Measurements from ENCODE around the gene TSPAN9. TPM values are rescaled to one million over a fixed set of nuclear protein-coding genes. Genes with fewer than 3 reads are reported as not detected.

Gene TSPAN9
- total RNA-seq, 1 donor from 2014 or later = 81.2 TPM

DNA sequence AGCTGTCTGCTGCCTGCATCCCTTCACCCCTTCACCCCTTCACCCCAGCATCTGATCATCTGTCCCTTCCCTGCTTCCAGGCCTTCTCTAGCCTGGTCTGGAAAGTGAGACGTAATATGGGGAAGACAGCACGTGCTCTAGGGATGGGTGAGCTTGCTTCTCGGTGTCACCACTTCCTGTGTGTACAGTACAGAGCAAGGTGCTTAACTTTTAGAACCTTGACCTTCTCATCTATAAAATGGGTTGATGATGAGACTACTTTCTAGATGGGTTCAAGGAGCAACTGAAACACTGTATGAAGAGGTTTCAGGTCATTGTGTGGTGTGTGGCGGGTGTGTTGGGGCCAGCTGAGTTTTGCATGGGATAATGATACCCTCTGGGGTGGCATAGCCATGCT lies 140.5 kb downstream of the TSPAN9 start:
- Histone ChIP-seq H3K4me3 (no peak overlapping the region), H3K36me3 (no peaks in the 10 kb centered on the region), H3K27ac (no peak overlapping the region), H3K9me3 (no peaks in the 10 kb centered on the region), H3K4me1 (peaks cover 25% of the 10 kb centered on the region), H3K27me3 (no peaks in the 10 kb centered on the region)
- DNase-seq (no peak), ATAC-seq (no peak)
- intact Hi-C loops (cut with DNase I) = no loop called here
- TF ChIP-seq, protein P1, sequence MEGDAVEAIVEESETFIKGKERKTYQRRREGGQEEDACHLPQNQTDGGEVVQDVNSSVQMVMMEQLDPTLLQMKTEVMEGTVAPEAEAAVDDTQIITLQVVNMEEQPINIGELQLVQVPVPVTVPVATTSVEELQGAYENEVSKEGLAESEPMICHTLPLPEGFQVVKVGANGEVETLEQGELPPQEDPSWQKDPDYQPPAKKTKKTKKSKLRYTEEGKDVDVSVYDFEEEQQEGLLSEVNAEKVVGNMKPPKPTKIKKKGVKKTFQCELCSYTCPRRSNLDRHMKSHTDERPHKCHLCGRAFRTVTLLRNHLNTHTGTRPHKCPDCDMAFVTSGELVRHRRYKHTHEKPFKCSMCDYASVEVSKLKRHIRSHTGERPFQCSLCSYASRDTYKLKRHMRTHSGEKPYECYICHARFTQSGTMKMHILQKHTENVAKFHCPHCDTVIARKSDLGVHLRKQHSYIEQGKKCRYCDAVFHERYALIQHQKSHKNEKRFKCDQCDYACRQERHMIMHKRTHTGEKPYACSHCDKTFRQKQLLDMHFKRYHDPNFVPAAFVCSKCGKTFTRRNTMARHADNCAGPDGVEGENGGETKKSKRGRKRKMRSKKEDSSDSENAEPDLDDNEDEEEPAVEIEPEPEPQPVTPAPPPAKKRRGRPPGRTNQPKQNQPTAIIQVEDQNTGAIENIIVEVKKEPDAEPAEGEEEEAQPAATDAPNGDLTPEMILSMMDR (IDR thresholded peaks at IDR 0.05) = no peak

DNA sequence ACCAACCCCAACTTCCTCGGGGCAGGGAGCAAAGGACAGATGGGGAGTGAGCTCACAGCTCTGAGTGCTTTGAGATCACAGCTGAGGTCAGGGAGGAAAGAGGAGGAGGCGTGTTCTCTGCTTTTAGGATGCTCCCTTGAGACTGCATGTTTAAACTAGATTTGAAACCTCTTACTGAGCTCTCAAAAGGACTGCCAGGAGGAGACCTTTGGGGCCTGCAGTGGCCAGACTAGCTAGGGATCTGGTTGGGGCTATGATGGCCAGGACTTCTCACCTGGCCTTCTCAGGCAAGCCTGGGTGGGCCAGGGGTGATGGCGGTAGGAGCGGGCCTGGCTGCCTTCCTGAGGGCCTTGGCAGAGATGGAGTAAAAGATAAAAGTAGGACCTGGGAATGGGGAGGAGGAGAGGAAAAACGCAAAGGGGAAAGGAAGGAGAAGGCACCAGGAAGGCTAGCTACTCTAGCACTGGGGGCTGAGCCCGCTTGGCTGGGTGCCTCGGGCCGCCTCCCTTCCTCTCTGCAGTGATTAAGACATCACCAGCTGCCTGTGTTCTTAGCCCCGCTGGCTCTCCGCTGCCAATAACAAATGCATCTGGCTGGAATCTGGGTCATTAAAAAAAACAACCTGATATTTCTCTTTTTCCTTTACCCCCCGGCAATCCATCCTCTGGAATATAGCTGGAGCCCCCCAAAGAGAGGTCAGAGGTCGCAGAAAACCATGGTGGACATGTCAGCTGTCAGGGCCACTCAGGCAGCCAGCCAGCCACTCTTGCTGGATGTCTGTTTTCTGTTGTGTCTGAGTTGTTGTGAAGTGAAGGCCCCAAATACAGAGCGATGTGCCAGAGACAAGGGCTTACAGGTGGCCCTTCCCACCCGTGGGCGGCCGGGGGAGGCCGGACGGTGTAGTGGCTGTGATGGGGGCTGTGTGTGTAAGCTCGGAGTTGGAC lies 141.3 kb downstream of the TSPAN9 start:
- no peak for DNase-seq
- peak overlapping the region; percentile 47 for H3K27ac ChIP-seq
- ATAC-seq = peak; percentile 51

DNA sequence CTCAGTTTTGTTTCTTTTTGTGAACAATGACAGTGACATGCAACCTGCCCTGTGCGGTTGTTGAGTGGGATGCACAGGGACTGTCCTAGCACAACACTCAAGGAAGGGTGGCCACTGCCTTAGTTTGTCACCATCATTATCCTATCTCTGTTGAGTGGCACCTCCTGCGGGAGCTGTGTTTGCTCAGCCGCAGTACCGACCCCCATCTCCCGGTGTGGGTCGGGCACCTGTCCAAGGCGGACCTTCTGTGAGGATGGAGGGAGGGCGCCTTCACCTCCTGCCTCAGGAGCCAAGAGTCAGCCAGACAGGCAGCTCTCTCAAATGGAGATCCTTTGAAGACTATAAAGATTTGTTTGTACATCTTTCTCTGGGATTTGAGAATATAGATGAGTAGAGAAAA lies 142.1 kb downstream of the TSPAN9 start:
- Histone ChIP-seq H3K27me3 (no peaks in the 10 kb centered on the region), H3K4me3 (no peak overlapping the region), H3K4me1 (peaks cover 25% of the 10 kb centered on the region), H3K27ac (peak overlapping the region; percentile 25), H3K9me3 (no peaks in the 10 kb centered on the region), H3K36me3 (no peaks in the 10 kb centered on the region)
- DNase-seq = no peak
- TF ChIP-seq, protein P1 (IDR thresholded peaks at IDR 0.05) = no peak
- ATAC-seq = no peak
- intact Hi-C loops (cut with DNase I) = no loop called here

More for the DNA sequence above, 141.3 kb downstream of the TSPAN9 start:
- TF ChIP-seq, protein P1 (IDR thresholded peaks at IDR 0.05) = no peak
- Histone ChIP-seq H3K36me3 (no peaks in the 10 kb centered on the region), H3K9me3 (no peaks in the 10 kb centered on the region), H3K4me1 (peaks cover 25% of the 10 kb centered on the region), H3K27me3 (no peaks in the 10 kb centered on the region), H3K4me3 (no peak overlapping the region)
- intact Hi-C loops (cut with DNase I) = no loop called here

DNA sequence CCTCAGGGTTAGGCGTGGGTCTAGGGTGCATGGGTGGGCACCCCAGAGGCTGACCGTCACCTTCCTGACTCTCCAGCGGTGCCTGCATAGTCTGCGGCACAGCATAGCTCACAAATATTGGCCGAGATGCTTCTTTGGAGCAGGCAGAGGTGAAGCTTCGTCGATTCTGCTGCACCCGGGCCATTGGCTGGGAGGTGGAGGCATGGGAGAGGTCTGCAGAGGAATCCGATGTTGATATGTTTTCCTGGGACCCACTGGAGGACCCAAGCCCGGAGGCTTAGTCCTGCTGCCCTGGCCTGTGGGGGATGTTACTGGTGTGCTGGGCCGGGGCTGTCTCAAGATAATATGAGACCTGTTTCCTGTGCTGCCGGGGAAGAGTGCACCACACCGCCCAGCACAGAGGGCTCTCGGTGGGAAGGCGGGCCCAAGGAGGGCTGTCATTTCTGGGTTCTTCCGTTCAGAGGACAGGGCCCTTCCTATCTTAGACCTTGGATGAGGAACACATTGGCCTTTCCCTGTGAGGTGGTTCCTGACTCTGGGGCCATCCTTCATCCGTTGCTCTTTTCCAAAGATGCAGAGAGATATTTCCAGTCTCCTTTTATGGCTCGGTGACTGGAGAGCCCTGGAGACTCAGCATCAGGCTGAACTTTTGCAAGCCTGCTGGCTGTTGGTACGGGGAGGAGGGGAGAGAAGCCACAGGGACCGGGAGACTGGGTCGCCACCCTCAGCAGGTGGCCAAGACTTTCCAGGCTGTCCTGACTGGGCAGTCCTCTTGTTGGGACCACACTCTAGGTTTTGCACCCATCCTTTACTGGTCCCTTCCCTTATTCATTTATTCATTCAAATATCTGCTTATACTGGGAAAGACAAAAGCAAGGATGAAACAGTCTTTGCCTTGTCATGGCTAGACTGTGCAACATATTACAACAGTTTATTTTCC lies 143.5 kb downstream of the TSPAN9 start:
- TF ChIP-seq, protein P1 (IDR thresholded peaks at IDR 0.05) = no peak
- intact Hi-C loops (cut with DNase I) = no loop called here
- DNase-seq (no peak), ATAC-seq (peak; percentile 7)
- H3K36me3 ChIP-seq = no peaks in the 10 kb centered on the region
- H3K27ac ChIP-seq = peak overlapping the region; percentile 26
- H3K27me3 ChIP-seq = no peaks in the 10 kb centered on the region
- no peaks in the 10 kb centered on the region for H3K9me3 ChIP-seq
- peaks cover 29% of the 10 kb centered on the region for H3K4me1 ChIP-seq
- H3K4me3 ChIP-seq = no peak overlapping the region

DNA sequence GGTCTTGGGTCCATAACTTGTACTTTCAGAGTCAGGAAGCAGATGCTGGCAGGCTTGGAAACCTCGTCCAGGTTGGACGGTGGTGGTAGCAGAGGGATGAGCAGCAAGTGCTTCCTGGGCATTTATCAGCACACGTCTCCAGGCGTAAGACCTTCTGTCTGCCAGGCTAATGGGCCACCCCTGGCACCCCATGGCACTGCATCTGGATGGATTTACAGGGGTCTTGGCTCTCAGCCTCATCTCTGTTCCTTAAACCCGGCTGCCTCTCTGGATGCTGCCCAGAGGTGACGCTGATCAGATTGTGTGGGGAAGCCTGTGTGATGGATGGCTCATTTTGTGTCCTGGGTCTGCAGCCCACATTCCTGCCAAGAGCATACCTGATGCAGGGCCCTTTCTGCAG lies 145.1 kb downstream of the TSPAN9 start:
- TF ChIP-seq, protein P1 (IDR thresholded peaks at IDR 0.05) = no peak
- no peak for DNase-seq
- Histone ChIP-seq H3K27me3 (no peaks in the 10 kb centered on the region), H3K27ac (no peak overlapping the region), H3K4me3 (no peak overlapping the region), H3K36me3 (no peaks in the 10 kb centered on the region), H3K4me1 (peaks cover 29% of the 10 kb centered on the region), H3K9me3 (no peaks in the 10 kb centered on the region)
- intact Hi-C loops (cut with DNase I) = no loop called here
- ATAC-seq = no peak

Data from upper lobe of right lung (tissue), 1 donor.